GM21529 (cell line): ENCODE data around the gene GABPB2.
A peak's percentile ranks its signal among the peaks of the same experiment; 100 is the strongest.

Experiments used
- ATAC-seq: cut with Tn5 transposase; IDR thresholded peaks from one replicate; pipeline ENCODE4 v1.9.1; 2021; ENCODE audit not compliant: unreplicated experiment

The GABPB2 gene

DNA sequence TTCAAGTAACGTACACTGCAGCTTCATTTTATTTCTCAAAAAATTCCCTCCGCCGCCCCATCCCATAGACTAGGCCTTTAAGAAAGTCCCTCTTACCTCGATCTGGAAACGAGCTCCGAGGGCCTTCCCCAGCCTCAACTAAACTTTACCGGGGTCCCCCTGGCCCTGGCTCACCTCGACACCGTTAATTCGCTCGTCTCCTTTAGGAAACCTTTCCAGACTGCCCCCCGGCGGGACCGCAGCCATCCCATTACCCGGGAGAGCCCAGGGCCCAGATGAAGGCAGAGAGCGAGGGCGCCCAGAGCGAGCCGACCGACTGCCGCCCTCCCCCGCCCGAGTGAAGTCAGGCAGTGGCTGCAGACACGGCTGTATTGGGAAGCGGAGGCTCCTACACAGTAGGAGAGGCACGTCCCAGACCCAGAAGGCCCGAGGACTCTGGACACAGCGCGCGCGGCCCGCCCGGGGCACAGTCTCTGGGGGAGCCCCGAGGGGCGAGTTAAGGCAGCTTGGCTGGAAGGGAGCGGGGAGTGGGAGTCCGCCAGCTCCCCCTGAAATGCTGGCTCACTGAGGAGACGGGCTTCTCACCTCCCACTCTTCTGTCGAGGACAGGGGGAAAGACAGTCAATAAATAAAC is 61.3 kb downstream of the GABPB2 start:
- ATAC-seq = no peak

GRCh38 chr1:151132335-151133017 is 61.9 kb downstream of the GABPB2 start:
- no peak for ATAC-seq

- ATAC-seq = no peak
Observed at GRCh38 chr1:151133018-151133806, 62.7 kb downstream of the GABPB2 start.

DNA sequence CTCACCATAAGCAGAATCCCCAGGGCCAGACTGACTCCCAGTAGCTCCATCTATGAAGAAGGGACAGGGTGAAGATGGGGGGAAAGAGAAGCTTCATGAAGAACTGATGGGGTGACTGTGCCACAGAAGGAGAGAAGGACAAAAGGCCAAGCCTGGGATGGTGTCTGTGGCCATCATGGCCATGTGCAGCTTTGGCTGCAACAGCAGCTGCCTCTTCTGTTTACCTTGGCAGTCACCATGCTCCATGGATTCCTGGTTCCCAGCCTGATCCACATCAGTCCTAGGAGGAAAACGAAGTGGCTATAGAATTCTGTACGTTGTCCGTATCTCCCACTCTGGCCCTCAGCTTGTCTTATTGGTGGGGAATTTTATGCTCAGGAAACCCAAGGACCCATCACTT is 63.8 kb downstream of the GABPB2 start:
- no peak for ATAC-seq

DNA sequence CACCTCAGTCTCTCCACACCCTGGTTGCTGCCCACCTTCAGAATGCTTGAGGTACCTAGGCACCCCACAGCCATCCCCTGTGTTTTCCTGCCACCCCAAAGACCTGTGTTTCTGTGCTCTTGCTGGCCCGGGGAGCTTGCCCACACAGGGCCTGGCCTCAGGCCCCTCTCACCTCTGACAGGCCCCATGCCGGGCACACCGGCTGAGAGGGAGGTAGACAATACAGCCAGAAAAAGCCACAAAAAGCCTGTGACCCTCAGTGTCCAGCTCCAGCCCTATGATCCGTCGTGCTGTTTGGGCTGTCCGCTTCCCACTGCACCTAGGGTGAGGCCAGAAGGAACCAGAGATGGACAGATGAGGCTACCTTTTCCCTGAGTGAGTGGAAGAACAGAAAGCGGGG is 64.4 kb downstream of the GABPB2 start:
- no peak for ATAC-seq

DNA sequence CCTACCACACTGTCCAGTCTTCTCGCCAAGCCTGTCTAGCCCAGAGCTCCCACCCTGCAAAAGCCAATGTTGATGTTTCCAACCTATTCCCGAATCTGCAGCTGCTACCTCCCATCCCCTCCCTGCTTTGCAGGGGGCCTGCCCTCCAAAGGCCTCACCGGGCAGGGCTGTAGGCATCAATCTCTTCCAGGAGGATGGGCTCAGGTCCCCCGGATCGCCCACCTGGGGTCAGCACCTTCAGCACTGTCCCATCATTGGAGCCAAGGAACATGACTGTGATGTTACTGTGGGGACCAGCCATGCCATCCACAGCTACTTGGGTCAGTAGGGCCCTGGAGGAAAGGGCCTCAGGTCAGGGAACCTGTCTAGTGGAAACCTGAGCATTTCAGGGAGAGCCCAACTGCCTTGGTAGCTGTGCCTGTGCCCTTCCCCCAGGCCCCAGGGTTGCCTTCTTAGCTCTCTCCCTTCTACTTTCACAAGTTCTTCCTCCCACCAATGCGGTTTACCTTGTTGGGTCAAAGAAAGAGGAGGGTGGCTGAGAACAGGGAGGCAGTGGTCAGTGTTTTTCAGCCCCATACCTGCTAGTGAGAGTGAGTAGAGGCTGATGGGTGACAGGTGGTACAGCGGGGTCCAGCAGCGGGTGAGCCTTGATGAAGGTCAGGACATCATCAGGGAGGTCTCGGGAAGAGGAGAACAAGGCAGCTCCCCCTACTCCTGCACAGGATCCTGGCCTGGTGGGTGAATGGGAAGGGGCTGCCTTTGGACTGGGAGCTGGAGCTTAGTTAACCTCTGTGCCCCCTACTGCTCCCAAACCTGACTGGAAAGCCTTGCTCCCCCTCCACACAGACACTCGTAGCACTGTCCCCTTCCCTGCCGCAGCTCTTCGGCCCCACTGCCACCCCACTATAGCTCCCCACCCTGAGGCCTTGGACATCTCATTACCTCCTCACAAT is 65.1 kb downstream of the GABPB2 start:
- ATAC-seq = no peak

DNA sequence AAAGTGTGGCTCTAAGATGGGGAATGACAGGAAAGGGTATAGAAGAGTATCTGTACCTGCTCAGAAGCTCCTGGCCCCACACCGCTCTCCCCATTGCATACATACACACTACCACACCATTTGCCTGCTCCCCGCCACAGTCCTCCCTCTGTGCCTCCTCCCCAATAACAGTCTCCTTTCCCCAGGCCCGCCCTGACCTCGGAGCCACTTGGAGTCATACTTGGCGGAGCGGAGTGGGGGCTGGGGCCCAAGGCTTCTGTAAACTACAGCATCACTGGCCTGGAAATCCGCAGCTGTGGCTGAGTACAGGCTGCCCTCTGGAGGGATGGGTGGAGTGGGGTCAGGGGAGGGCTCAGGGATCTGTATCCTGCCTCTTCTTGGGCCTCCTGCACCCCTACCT is 67.2 kb downstream of the GABPB2 start:
- ATAC-seq = no peak

DNA sequence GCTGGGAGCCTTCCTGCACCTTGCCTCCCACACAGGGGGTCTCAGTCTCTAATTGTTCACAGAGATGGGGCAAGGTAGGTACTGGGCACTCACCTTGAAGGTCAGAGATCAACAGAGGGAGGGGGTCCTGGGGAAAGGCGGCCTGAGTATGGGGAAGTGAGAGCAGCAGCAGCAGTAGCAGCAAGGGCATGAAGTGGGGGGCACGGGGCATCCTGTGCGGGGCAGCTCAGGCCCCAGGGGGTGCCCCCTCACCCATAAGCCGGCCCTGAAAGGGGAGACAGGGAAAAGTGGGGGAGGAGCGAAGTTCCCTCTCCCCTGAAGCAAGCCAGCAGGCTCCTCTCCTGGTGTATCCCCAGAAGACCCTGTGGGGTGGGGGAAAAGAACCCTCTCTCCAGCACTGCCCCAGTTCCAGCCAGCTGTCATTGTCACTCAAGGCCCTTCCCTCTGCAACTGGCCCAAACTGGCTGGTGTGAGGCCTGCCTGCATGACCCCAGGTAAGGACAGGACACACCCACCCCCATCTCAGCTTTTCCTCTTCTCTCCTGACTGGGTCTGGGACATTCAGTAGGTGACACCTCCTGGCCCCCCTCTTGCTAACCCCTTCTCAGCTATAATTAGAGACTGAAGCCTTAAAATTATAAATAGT is 72.0 kb downstream of the GABPB2 start:
- no peak for ATAC-seq

DNA sequence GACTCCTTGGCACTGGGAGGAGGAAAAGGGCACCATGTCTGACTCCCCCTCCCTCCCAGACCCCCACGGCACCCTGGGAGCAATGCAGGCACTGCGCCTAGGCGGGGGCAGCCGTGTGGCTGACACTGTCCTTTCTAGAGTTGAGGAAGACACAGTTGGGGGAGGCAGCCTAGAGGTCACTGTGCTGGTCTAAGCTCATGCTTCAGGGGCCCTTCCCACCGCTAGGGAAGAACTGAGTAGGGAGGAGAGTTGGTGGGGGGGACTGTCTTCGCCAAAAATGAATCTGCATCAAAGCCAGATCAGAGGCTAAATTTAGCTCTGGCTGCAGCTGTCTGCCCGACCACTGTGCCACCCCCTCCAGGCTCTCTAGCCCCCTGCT is 72.5 kb downstream of the GABPB2 start:
- no peak for ATAC-seq

- no peak for ATAC-seq
Observed at GRCh38 chr1:151143986-151144385, 73.4 kb downstream of the GABPB2 start.

GRCh38 chr1:151144474-151145303 is 74.1 kb downstream of the GABPB2 start:
- ATAC-seq = no peak

GRCh38 chr1:151145304-151146071 is 74.9 kb downstream of the GABPB2 start:
- no peak for ATAC-seq

DNA sequence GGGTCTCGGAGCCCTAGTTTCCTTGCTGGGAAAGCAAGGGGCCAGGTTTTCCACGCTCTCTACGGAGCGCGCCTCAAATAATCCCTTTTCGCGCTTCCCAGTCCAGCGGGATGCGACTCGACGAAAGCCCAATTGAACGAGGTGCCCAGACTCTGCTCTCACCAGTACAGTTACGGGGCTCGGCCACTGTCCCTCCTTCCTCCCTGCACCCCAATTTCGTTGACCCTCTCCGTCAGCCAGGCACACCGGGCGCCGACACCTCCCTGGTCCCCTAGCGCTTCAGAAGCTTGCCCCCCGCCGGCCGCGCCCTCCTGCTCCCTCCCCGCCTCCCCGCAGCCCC is 75.5 kb downstream of the GABPB2 start:
- peak; percentile 6 for ATAC-seq

- peak; percentile 99 for ATAC-seq
Observed at GRCh38 chr1:151146412-151147131, 76.0 kb downstream of the GABPB2 start, which contains the start of gene SEMA6C. Gene SEMA6C (minus strand): TSS chr1:151146631. CDS start chr1:151142621, 4,010 bp downstream.

GRCh38 chr1:151147132-151147503 is 76.6 kb downstream of the GABPB2 start:
- ATAC-seq = no peak

DNA sequence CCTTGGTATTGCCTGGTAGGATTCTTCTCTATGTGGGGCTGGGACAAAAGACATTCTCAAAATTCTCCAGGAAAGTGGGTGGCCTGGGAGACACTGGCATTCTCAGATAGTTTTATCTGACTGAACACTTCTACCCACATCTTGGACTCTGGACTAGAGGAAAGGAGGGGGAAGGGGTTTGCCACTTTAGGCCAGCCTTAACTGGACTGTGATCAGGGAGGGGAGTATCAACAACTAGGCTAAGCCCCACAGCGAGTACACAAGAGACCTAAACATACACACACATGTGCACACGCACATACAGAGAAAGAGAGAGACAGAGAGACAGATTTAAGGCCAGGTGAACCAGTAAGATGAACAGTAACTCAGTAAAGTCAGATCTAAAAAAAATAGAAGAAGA is 77.1 kb downstream of the GABPB2 start:
- no peak for ATAC-seq

DNA sequence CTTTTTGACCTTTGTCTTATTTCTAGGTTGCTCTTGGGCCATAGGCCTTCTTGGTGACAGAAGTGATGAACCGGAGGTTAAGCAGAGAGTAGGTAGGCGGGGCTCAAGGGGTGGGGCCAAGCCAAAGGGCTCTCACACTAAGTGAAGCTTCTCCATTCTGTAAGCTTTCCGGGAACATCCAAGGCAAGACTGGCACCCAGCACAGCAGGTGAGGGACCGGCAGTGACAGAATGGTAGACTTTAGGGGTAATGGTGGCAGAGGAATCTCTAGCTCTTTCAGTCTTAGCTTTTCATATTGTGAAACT is 85.9 kb downstream of the GABPB2 start, which contains the start of gene TNFAIP8L2:
TNFAIP8L2 (plus strand) TSS at position 135 of the 305 bp plus-strand sequence. CDS start 2,049 bp downstream, outside the sequence.
- peak; percentile 68 for ATAC-seq

GRCh38 chr1:151157067-151157531 is 86.5 kb downstream of the GABPB2 start:
- ATAC-seq = no peak
